Transverse colon (tissue), 4 donors: ENCODE data around the gene COL8A1. TPM values are rescaled to one million over a fixed set of nuclear protein-coding genes. Genes with fewer than 3 reads are reported as not detected.
A peak's percentile ranks its signal among the peaks of the same experiment; 100 is the strongest.

Source experiments
- DNase-seq: peaks from one replicate; pipeline ENCODE4 v3.0.0-alpha.2; 2019
- H3K27ac ChIP-seq, 4 donors: fragments of 200-600 bp; sonication (generic); 2 replicates each; pipeline ENCODE4 v1.5.1; 2016 to 2018; ENCODE audit warnings: inconsistent platforms in 4 of 4
- H3K27me3 ChIP-seq: fragments of 200-600 bp; sonication (generic); 2 replicates; pipeline ENCODE4 v1.5.1; 2017; ENCODE audit warnings: inconsistent platforms
- H3K36me3 ChIP-seq, 4 donors: fragments of 200-600 bp; sonication (generic); 2 replicates each; pipeline ENCODE4 v1.5.1; 2017 to 2019; ENCODE audit warnings: inconsistent platforms in 4 of 4
- H3K4me1 ChIP-seq, 4 donors: fragments of 200-600 bp; sonication (generic); 2 replicates each; pipeline ENCODE4 v1.5.1; 2017 to 2020; ENCODE audit warnings: inconsistent platforms in 4 of 4
- H3K4me3 ChIP-seq, 4 donors: fragments of 200-600 bp; sonication (generic); 1 replicate in 1 of 4; 2 replicates in 3 of 4; pipeline versions ENCODE4 v1.5.1 to v1.6.1; 2017 to 2019; ENCODE audit warnings: inconsistent platforms in 4 of 4
- H3K9me3 ChIP-seq, 2 donors: fragments of 200-600 bp; sonication (generic); 2 replicates each; pipeline ENCODE4 v1.5.1; 2017 to 2019; ENCODE audit warnings: inconsistent platforms in 2 of 2
- CTCF ChIP-seq, 5 experiments: fragments of 200-600 bp in 3 of 5; fragments of 450-650 bp in 2 of 5; sonication (generic) in 3 of 5; IDR thresholded peaks; 1 replicate in 2 of 5; 2 replicates in 3 of 5; pipeline ENCODE4 v1.5.1; 2016 to 2017; ENCODE audit warnings: antibody characterized with exemption in 5 of 5, inconsistent platforms in 3 of 5, mild to moderate bottlenecking in 2 of 5, moderate library complexity in 1 of 5
- EP300 ChIP-seq: sonication (generic); formaldehyde crosslinking; IDR thresholded peaks from one replicate; pipeline ENCODE4 v1.6.1; 2017; ENCODE audit warnings: antibody characterized with exemption, low read depth
- POLR2A ChIP-seq: fragments of 450-650 bp; IDR thresholded peaks from one replicate; pipeline ENCODE4 v1.6.1; 2016; ENCODE audit warnings: antibody characterized with exemption, mild to moderate bottlenecking, moderate library complexity
- POLR2AphosphoS5 ChIP-seq, 3 donors: sonication (generic); formaldehyde crosslinking; IDR thresholded peaks; one replicate each; pipeline ENCODE4 v1.6.1; 2016; ENCODE audit warnings: antibody characterized with exemption in 3 of 3
- WGBS, 2 donors: methylation state at CpG; one replicate each; pipeline ENCODE4 v1.1.5; 2018; ENCODE audit warnings: low coverage in 1 of 2; 5-methylcytosine and 5-hydroxymethylcytosine counted together
- in situ Hi-C, 4 donors: fragments of 200-750 bp; cut with MboI; loops; one replicate each; pipeline versions ENCODE4 v1.15.0 to v1.15.1; 2017; ENCODE audit warnings: low sequenced_read_pairs in 3 of 4, low pct_ligation_motif_present in 1 of 4, low pct_unique_long_range_greater_than_20kb in 1 of 4
- intact Hi-C: fragments of 100-400 bp; cut with DNase I; formaldehyde crosslinking; loops from one replicate; pipeline ENCODE4 v1.15.1; 2023; ENCODE audit warnings: low total_unique reads
- total RNA-seq, 4 donors: library from RNA; depleted of rRNA; stranded (reverse); fragments of >200 nt; gene quantifications; one replicate each; pipeline ENCODE4 v1.1.0, GENCODE V29; 2016

The COL8A1 gene
- total RNA-seq, 4 donors from 2014 or later = 1.5 to 10.5 (median 3.7) TPM

- intact Hi-C loops = no loop called here
- H3K27ac ChIP-seq = peak overlapping the region in 3 of 4 donors; percentile 7 to 23 (median 17)
Measured at GRCh38 chr3:99659032-99659431, 20.6 kb downstream of the COL8A1 start.

GRCh38 chr3:99659951-99660350, 21.6 kb downstream of the COL8A1 start:
- intact Hi-C loops = no loop called here
- TF ChIP-seq EP300 (peak; percentile 89), POLR2A (no peak), CTCF (IDR thresholded peaks at IDR 0.05) (no peak), POLR2AphosphoS5 (IDR thresholded peaks at IDR 0.05) (no peak)
- in situ Hi-C loops = no loop called here
- Histone ChIP-seq H3K27me3 (no peaks in the 10 kb centered on the region), H3K36me3 (no peaks in the 10 kb centered on the region), H3K9me3 (no peaks in the 10 kb centered on the region), H3K4me1 (no peaks in the 10 kb centered on the region), H3K4me3 (no peak overlapping the region), H3K27ac (no peak overlapping the region)
- WGBS, 2 donors = 66 to 68% methylated on average over 4 of the region's 4 CpGs
- DNase-seq = no peak

More at GRCh38 chr3:99659032-99659431, 20.6 kb downstream of the COL8A1 start:
- H3K36me3 ChIP-seq = no peaks in the 10 kb centered on the region
- H3K4me3 ChIP-seq = no peak overlapping the region
- H3K27me3 ChIP-seq = no peaks in the 10 kb centered on the region
- no peak for DNase-seq
- WGBS, 2 donors = 80 to 90% methylated on average over 2 to 6 of the region's 6 CpGs
- TF ChIP-seq POLR2AphosphoS5 (IDR thresholded peaks at IDR 0.05) = no peak
- TF ChIP-seq CTCF (IDR thresholded peaks at IDR 0.05) = no peak
- TF ChIP-seq EP300 = no peak
- no peak for TF ChIP-seq POLR2A
- in situ Hi-C loops = no loop called here
- no peaks in the 10 kb centered on the region for H3K9me3 ChIP-seq
- H3K4me1 ChIP-seq = no peaks in the 10 kb centered on the region

- in situ Hi-C loops (no loop called here), intact Hi-C loops (no loop called here)
- no peak overlapping the region for H3K27ac ChIP-seq
- H3K4me1 ChIP-seq = no peaks in the 10 kb centered on the region
- H3K4me3 ChIP-seq = no peak overlapping the region
- 71 to 84% methylated on average over 7 to 10 of the region's 10 CpGs for WGBS, 2 donors
- no peak for DNase-seq
- H3K27me3 ChIP-seq = no peaks in the 10 kb centered on the region
- no peaks in the 10 kb centered on the region for H3K9me3 ChIP-seq
- no peaks in the 10 kb centered on the region for H3K36me3 ChIP-seq
- TF ChIP-seq EP300 = no peak
- no peak for TF ChIP-seq POLR2A
- TF ChIP-seq POLR2AphosphoS5 (IDR thresholded peaks at IDR 0.05) = no peak
- TF ChIP-seq CTCF (IDR thresholded peaks at IDR 0.05) = no peak
Measured at GRCh38 chr3:99662838-99663570, 24.6 kb downstream of the COL8A1 start.

- intact Hi-C loops = no loop called here
- no peak for DNase-seq
- Histone ChIP-seq H3K4me1 (no peaks in the 10 kb centered on the region), H3K27me3 (no peaks in the 10 kb centered on the region), H3K4me3 (no peak overlapping the region), H3K9me3 (no peaks in the 10 kb centered on the region), H3K27ac (no peak overlapping the region), H3K36me3 (no peaks in the 10 kb centered on the region)
- in situ Hi-C loops = no loop called here
- 60 to 67% methylated on average over 1 of the region's 1 CpG for WGBS, 2 donors
- TF ChIP-seq CTCF (IDR thresholded peaks at IDR 0.05) = no peak
- TF ChIP-seq POLR2A = no peak
- no peak for TF ChIP-seq EP300
- TF ChIP-seq POLR2AphosphoS5 (IDR thresholded peaks at IDR 0.05) = no peak
Measured at GRCh38 chr3:99663977-99664376, 25.6 kb downstream of the COL8A1 start.
